H9 (cell line): ENCODE data around the gene CADM1. TPM values are rescaled to one million over a fixed set of nuclear protein-coding genes. Genes with fewer than 3 reads are reported as not detected.

Experiments used
- DNase-seq: peaks from one replicate; pipeline ENCODE4 v3.0.0-alpha.2; 2017
- H2AFZ ChIP-seq: one replicate; pipeline ENCODE4 v1.6.1; 2013; ENCODE audit warnings: mild to moderate bottlenecking, low read length, control low read depth, moderate library complexity
- H2AK5ac ChIP-seq: 2 replicates; pipeline ENCODE4 v1.6.1; 2013; ENCODE audit warnings: low read length, control low read depth, mixed read lengths; ENCODE audit not compliant: insufficient read length
- H2BK120ac ChIP-seq: one replicate; pipeline ENCODE4 v1.6.1; 2013; ENCODE audit warnings: low read depth, mild to moderate bottlenecking, low read length, control low read depth, inconsistent platforms; ENCODE audit not compliant: poor library complexity, severe bottlenecking
- H2BK12ac ChIP-seq: 2 replicates; pipeline ENCODE4 v1.6.1; 2013; ENCODE audit warnings: low read length, control low read depth, mixed read lengths, low read depth; ENCODE audit not compliant: insufficient read length
- H2BK15ac ChIP-seq: 2 replicates; pipeline ENCODE4 v1.6.1; 2013; ENCODE audit warnings: low read depth, low read length, control low read depth
- H2BK20ac ChIP-seq: one replicate; pipeline ENCODE4 v1.6.1; 2013; ENCODE audit warnings: low read depth, mild to moderate bottlenecking, low read length, control low read depth, inconsistent platforms; ENCODE audit not compliant: poor library complexity, severe bottlenecking
- H2BK5ac ChIP-seq: 2 replicates; pipeline ENCODE4 v1.6.1; 2013; ENCODE audit warnings: low read length, control low read depth, mixed read lengths; ENCODE audit not compliant: insufficient read length
- H3K14ac ChIP-seq: 2 replicates; pipeline ENCODE4 v1.6.1; 2013; ENCODE audit warnings: low read length, control low read depth; ENCODE audit not compliant: insufficient read depth
- H3K18ac ChIP-seq: 2 replicates; pipeline ENCODE4 v1.6.1; 2013; ENCODE audit warnings: low read depth, mild to moderate bottlenecking, mixed read lengths, low read length, control low read depth; ENCODE audit not compliant: insufficient read length
- H3K23ac ChIP-seq: 2 replicates; pipeline ENCODE4 v1.6.1; 2013; ENCODE audit warnings: low read length, control low read depth, mixed read lengths, low read depth; ENCODE audit not compliant: insufficient read length
- H3K23me2 ChIP-seq: 2 replicates; pipeline ENCODE4 v1.6.1; 2013; ENCODE audit warnings: low read depth, mild to moderate bottlenecking, mixed read lengths, low read length, control low read depth; ENCODE audit not compliant: insufficient read length, poor library complexity, severe bottlenecking
- H3K27ac ChIP-seq: 2 replicates; pipeline ENCODE4 v1.5.1; 2013; ENCODE audit warnings: low read length, control low read depth, mixed read lengths, low read depth; ENCODE audit not compliant: insufficient read length
- H3K27me3 ChIP-seq: 2 replicates; pipeline ENCODE4 v1.6.1; 2013; ENCODE audit warnings: low read length, control low read depth, inconsistent platforms; ENCODE audit not compliant: insufficient read depth
- H3K4ac ChIP-seq: 2 replicates; pipeline ENCODE4 v1.6.1; 2013; ENCODE audit warnings: low read depth, mild to moderate bottlenecking, control low read depth, inconsistent platforms, low read length, moderate library complexity
- H3K4me1 ChIP-seq: 2 replicates; pipeline ENCODE4 v1.6.1; 2013; ENCODE audit warnings: low read length, control low read depth, inconsistent platforms; ENCODE audit not compliant: insufficient read depth
- H3K4me2 ChIP-seq: 2 replicates; pipeline ENCODE4 v1.6.1; 2013; ENCODE audit warnings: low read length, control low read depth, mixed read lengths; ENCODE audit not compliant: insufficient read length, insufficient read depth
- H3K56ac ChIP-seq: 2 replicates; pipeline ENCODE4 v1.6.1; 2013; ENCODE audit warnings: low read depth, mild to moderate bottlenecking, mixed read lengths, low read length, control low read depth; ENCODE audit not compliant: insufficient read length
- H3K79me1 ChIP-seq: 2 replicates; pipeline ENCODE4 v1.6.1; 2013; ENCODE audit warnings: low read depth, mild to moderate bottlenecking, moderate library complexity, low read length, control low read depth, inconsistent platforms; ENCODE audit not compliant: insufficient read depth, poor library complexity, severe bottlenecking
- H3K79me2 ChIP-seq: 2 replicates; pipeline ENCODE4 v1.6.1; 2013; ENCODE audit warnings: low read length, control low read depth, inconsistent platforms; ENCODE audit not compliant: insufficient read depth
- H3K9ac ChIP-seq: 2 replicates; pipeline ENCODE4 v1.6.1; 2013; ENCODE audit warnings: low read length, control low read depth, mixed read lengths; ENCODE audit not compliant: insufficient read length; ENCODE audit errors: extremely low read depth
- H3K9me3 ChIP-seq: one replicate; pipeline ENCODE4 v1.6.1; 2013; ENCODE audit warnings: low read depth, low read length, inconsistent platforms; ENCODE audit not compliant: control insufficient read depth
- H3T11ph ChIP-seq: one replicate; pipeline ENCODE4 v1.6.1; 2013; ENCODE audit warnings: mild to moderate bottlenecking, low read length, control low read depth, inconsistent platforms
- H4K20me1 ChIP-seq: one replicate; pipeline ENCODE4 v1.6.1; 2013; ENCODE audit not compliant: control insufficient read depth, insufficient read length, insufficient read depth
- H4K5ac ChIP-seq: 2 replicates; pipeline ENCODE4 v1.6.1; 2013; ENCODE audit warnings: low read depth, mild to moderate bottlenecking, mixed read lengths, low read length, control low read depth; ENCODE audit not compliant: insufficient read length
- H4K8ac ChIP-seq: replicated peaks from 2 replicates; pipeline ENCODE4 v1.6.1; 2013; ENCODE audit warnings: low read length, control low read depth, mixed read lengths, low read depth; ENCODE audit not compliant: insufficient read length
- H4K91ac ChIP-seq: 2 replicates; pipeline ENCODE4 v1.6.1; 2013; ENCODE audit warnings: low read depth, mild to moderate bottlenecking, moderate library complexity, mixed read lengths, low read length, control low read depth; ENCODE audit not compliant: insufficient read length
- H3K27ac Mint-ChIP-seq, 3 experiments: 2 replicates in 2 of 3; 3 replicates in 1 of 3; pipeline ENCODE4 v1.8.0; 2020 to 2021; ENCODE audit warnings: mixed read lengths in 3 of 3, mild to moderate bottlenecking in 1 of 3, moderate library complexity in 1 of 3
- H3K27me3 Mint-ChIP-seq: 2 replicates; pipeline ENCODE4 v1.8.0; 2021; ENCODE audit warnings: low read depth, mild to moderate bottlenecking, moderate library complexity, mixed read lengths
- H3K36me3 Mint-ChIP-seq, 3 experiments: 2 replicates in 2 of 3; 3 replicates in 1 of 3; pipeline ENCODE4 v1.8.0; 2020 to 2021; ENCODE audit warnings: low read depth in 3 of 3, mixed read lengths in 3 of 3; ENCODE audit not compliant: insufficient read depth in 1 of 3
- H3K4me1 Mint-ChIP-seq, 2 experiments: 2 replicates each; pipeline ENCODE4 v1.8.0; 2020; ENCODE audit warnings: mixed read lengths in 2 of 2
- H3K4me3 Mint-ChIP-seq, 2 experiments: 2 replicates in 1 of 2; 3 replicates in 1 of 2; pipeline ENCODE4 v1.8.0; 2020 to 2021; ENCODE audit warnings: mild to moderate bottlenecking in 2 of 2, mixed read lengths in 2 of 2, moderate library complexity in 1 of 2
- H3K9me3 Mint-ChIP-seq, 2 experiments: 2 replicates in 1 of 2; 3 replicates in 1 of 2; pipeline ENCODE4 v1.8.0; 2020; ENCODE audit warnings: mild to moderate bottlenecking in 2 of 2, mixed read lengths in 2 of 2, moderate library complexity in 1 of 2
- CTCF ChIP-seq: fragments of 200-600 bp; sonication (generic); conservative IDR thresholded peaks from 3 replicates; pipeline ENCODE4 v1.8.0; 2021; ENCODE audit warnings: antibody characterized with exemption, mild to moderate bottlenecking
- total RNA-seq: library from RNA; stranded (reverse); gene quantifications from 2 replicates; pipeline ENCODE4 v1.2.1, GENCODE V29; 2021

The CADM1 gene
- total RNA-seq, 1 experiment from 2014 or later = 11.9 TPM

GRCh38 chr11:115535781-115536180 is 31.6 kb upstream of the CADM1 start:
- Mint-ChIP-seq H3K9me3 (no peaks in the 10 kb centered on the region), H3K4me3 (no peak overlapping the region), H3K4me1 (peaks cover 4 to 18% of the 10 kb centered on the region in 2 experiments), H3K27ac (no peak overlapping the region), H3K27me3 (peaks cover 40% of the 10 kb centered on the region), H3K36me3 (no peaks in the 10 kb centered on the region)
- TF ChIP-seq CTCF = no peak
- no peak for DNase-seq
- Histone ChIP-seq H4K20me1 (no peaks in the 10 kb centered on the region), H2BK15ac (no peak overlapping the region), H3K14ac (no peak overlapping the region), H2BK120ac (no peak overlapping the region), H3K27ac (no peak overlapping the region), H3K79me2 (no peaks in the 10 kb centered on the region), H3K23ac (no peak overlapping the region), H2AFZ (no peak overlapping the region), H3K4me1 (no peaks in the 10 kb centered on the region), H3K4ac (no peak overlapping the region), H2BK20ac (no peak overlapping the region), H2BK12ac (no peak overlapping the region), H2BK5ac (no peak overlapping the region), H3K27me3 (no peaks in the 10 kb centered on the region), H3K9ac (no peak overlapping the region), H3K18ac (no peak overlapping the region), H2AK5ac (no peak overlapping the region), H3K79me1 (no peaks in the 10 kb centered on the region), H3K56ac (no peak overlapping the region), H4K8ac (no peak overlapping the region), H4K91ac (no peak overlapping the region), H3K23me2 (no peaks in the 10 kb centered on the region), H3T11ph (no peak overlapping the region), H4K5ac (no peak overlapping the region), H3K4me2 (no peak overlapping the region), H3K9me3 (no peaks in the 10 kb centered on the region)
